ENCODE results near the gene SLC22A13. TPM values are rescaled to one million over a fixed set of nuclear protein-coding genes. Genes with fewer than 3 reads are reported as not detected.

The SLC22A13 gene
- total RNA-seq, 1 donor from 2014 or later = 0.60 TPM

DNA sequence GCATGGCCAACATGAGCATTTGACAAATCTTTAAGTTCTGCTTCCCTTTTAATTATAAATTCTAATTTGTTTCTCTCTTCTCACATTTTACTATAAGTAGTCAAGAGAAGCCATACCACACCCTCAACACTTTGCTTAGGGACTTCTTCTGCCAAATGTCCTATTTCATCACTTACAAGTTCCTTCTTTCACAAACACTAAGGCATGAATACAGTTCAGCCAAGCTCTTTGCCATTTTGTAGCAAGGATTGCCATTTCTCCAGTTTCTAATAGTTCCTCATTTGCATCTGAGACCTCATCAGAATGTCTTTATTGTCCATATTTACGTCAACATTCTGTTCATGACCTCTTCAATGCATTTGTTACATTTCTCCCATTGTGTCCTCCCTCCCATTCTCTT, 45.9 kb downstream of the SLC22A13 start:
- Mint-ChIP-seq H3K4me1 (ENCODE audit: unreplicated experiment) (peaks cover 5% of the 10 kb centered on the region), H3K27me3 (peaks cover 19% of the 10 kb centered on the region), H3K27ac (no peak overlapping the region), H3K4me3 (no peak overlapping the region), H3K36me3 (no peaks in the 10 kb centered on the region), H3K9me3 (no peaks in the 10 kb centered on the region)
- TF ChIP-seq, protein P1, sequence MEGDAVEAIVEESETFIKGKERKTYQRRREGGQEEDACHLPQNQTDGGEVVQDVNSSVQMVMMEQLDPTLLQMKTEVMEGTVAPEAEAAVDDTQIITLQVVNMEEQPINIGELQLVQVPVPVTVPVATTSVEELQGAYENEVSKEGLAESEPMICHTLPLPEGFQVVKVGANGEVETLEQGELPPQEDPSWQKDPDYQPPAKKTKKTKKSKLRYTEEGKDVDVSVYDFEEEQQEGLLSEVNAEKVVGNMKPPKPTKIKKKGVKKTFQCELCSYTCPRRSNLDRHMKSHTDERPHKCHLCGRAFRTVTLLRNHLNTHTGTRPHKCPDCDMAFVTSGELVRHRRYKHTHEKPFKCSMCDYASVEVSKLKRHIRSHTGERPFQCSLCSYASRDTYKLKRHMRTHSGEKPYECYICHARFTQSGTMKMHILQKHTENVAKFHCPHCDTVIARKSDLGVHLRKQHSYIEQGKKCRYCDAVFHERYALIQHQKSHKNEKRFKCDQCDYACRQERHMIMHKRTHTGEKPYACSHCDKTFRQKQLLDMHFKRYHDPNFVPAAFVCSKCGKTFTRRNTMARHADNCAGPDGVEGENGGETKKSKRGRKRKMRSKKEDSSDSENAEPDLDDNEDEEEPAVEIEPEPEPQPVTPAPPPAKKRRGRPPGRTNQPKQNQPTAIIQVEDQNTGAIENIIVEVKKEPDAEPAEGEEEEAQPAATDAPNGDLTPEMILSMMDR (conservative IDR thresholded peaks at IDR 0.05) = no peak
- DNase-seq (ENCODE audit: extremely low spot score, unreplicated experiment) = no peak

DNA sequence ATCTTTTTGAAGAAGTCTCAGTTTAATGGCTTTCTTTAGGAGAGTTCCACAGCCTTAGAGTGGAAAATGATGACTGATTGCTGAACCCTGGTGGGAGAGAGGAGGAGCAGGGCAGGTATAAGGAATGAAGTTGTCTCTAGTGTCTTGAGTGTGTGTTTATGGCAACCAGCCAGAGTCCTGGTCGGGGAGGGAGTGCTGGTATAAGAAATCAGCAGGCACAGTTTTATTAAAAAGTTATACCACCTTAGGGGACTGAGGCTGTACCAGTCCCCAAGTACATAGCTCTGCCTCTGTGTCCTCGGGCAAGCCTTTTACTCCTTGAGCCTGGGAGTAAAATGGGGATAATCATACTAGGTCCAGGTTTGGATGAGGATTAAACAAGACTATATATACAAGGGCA, 46.3 kb downstream of the SLC22A13 start:
- no peak for DNase-seq (ENCODE audit: extremely low spot score, unreplicated experiment)
- peaks cover 5% of the 10 kb centered on the region for H3K4me1 Mint-ChIP-seq (ENCODE audit: unreplicated experiment)
- H3K4me3 Mint-ChIP-seq = no peak overlapping the region
- H3K9me3 Mint-ChIP-seq = no peaks in the 10 kb centered on the region
- H3K27me3 Mint-ChIP-seq = peaks cover 19% of the 10 kb centered on the region
- no peak overlapping the region for H3K27ac Mint-ChIP-seq
- H3K36me3 Mint-ChIP-seq = no peaks in the 10 kb centered on the region
- TF ChIP-seq, protein P1 (conservative IDR thresholded peaks at IDR 0.05) = no peak

DNA sequence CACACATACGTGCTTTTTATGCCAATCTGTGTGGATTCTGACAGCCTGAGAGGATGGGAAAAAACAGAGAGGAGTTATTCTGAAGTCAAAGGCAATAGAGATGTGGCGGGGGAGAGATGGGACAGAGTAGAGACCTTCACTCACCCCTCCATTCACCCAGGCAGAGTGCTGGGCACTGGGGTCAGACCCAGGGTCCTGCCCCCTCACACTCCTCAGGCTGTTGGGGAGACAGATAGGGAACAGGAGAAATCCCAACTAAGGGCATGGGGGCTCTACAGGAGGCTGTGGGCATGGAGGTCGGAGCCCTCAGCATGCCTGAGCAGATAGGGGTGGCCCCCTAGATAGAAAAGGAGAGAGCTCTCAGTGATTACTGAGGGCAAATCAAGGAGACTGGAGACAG, 46.7 kb downstream of the SLC22A13 start:
- Mint-ChIP-seq H3K36me3 (no peaks in the 10 kb centered on the region), H3K27ac (no peak overlapping the region), H3K4me3 (no peak overlapping the region), H3K27me3 (peaks cover 19% of the 10 kb centered on the region), H3K9me3 (no peaks in the 10 kb centered on the region), H3K4me1 (ENCODE audit: unreplicated experiment) (peaks cover 5% of the 10 kb centered on the region)
- TF ChIP-seq, protein P1 (conservative IDR thresholded peaks at IDR 0.05) = no peak
- DNase-seq (ENCODE audit: extremely low spot score, unreplicated experiment) = no peak

DNA sequence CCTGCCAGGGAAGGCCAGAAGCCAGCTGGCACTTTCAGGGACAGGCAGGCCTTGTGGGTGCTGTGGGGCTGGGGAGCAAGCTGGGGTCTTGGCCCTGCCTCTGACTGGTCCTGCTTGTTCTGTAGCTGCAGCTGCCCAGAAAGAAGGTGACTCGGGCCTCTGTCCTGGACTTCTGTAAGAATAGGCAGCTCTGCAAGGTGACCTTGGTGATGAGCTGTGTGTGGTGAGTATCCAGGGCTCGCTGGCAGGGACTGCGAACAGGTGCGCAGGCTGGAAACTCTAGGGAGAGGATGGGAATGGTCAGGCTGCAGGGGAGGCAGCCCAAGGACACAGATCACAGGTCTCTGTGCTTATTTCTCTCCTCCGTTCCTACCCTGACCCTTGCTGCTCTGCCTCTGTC, 47.7 kb downstream of the SLC22A13 start:
- TF ChIP-seq, protein P1 (conservative IDR thresholded peaks at IDR 0.05) = no peak
- H3K27me3 Mint-ChIP-seq = peaks cover 19% of the 10 kb centered on the region
- H3K4me3 Mint-ChIP-seq = no peak overlapping the region
- H3K36me3 Mint-ChIP-seq = no peaks in the 10 kb centered on the region
- no peaks in the 10 kb centered on the region for H3K9me3 Mint-ChIP-seq
- peaks cover 5% of the 10 kb centered on the region for H3K4me1 Mint-ChIP-seq (ENCODE audit: unreplicated experiment)
- DNase-seq (ENCODE audit: extremely low spot score, unreplicated experiment) = no peak
- H3K27ac Mint-ChIP-seq = no peak overlapping the region

DNA sequence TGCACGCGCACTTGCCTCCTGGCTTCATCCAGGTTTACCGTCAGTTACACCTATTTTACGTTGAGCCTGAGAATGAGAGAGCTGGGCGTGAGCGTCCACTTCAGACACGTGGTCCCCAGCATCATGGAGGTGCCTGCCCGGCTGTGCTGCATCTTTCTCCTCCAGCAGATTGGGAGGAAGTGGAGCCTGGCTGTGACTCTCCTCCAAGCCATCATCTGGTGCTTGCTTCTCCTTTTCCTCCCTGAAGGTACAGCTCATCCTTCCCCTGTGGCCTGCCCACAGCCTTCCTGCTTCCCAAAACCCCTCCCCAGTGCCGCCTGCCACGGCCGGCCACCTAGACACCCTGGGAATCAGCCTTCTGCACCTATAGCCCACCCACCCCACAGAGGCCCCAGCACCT, 48.1 kb downstream of the SLC22A13 start:
- DNase-seq (ENCODE audit: extremely low spot score, unreplicated experiment) = no peak
- H3K9me3 Mint-ChIP-seq = no peaks in the 10 kb centered on the region
- no peak overlapping the region for H3K27ac Mint-ChIP-seq
- H3K36me3 Mint-ChIP-seq = no peaks in the 10 kb centered on the region
- peaks cover 5% of the 10 kb centered on the region for H3K4me1 Mint-ChIP-seq (ENCODE audit: unreplicated experiment)
- peaks cover 16% of the 10 kb centered on the region for H3K27me3 Mint-ChIP-seq
- TF ChIP-seq, protein P1 (conservative IDR thresholded peaks at IDR 0.05) = no peak
- no peak overlapping the region for H3K4me3 Mint-ChIP-seq

Data from type B pancreatic cell (in vitro differentiated cells).